ENCODE results near the gene PCTP. TPM values are rescaled to one million over a fixed set of nuclear protein-coding genes. Genes with fewer than 3 reads are reported as not detected.

The PCTP gene
- total and polyA plus RNA-seq, 4 donors: 4.9 to 16.9 (median 10.0) TPM

DNA sequence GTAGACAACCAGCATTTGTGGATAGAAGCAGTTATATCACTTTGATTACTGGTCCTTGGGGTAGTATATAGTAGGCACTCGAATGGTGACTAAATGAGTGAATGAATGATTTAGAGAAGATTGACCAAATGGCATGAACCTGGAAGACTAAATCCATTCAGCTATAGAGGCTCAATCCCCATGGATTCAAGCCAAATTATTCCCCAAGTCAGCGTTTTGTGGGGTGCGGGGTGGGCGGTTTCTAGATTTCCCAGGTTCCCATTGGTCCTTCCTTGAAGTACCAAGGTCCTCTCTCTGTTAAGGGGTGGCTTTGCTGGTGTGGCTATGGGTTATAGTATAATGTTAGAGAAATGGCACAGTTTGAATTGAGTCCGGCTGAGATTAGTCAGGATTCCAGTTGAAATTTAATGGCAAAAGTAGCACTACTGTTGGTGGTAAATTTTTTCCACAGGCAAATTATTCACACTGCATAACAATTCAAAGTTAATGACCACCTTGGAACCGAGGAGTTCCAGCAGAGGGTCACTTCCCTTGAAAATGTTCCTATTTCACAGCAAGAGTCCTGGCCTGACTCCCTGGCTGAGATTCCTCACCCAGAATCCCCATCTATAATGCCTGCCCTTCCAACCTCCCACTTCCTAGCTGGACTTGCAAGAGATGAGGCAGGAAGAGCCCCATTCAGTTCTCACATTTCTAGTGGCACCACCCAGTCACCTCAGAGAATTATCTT lies 27.7 kb downstream of the PCTP start:
- intact Hi-C loops (cut with DNase I): no loop called here

GRCh38 chr17:55783684-55784245 lies 32.9 kb downstream of the PCTP start:
- ATAC-seq (ENCODE audit: low FRiP score) (peak; percentile 86), DNase-seq (peak; percentile 71 to 80)
- Histone ChIP-seq H3K27ac (ENCODE audit: low read depth in 1 of 2, low read length in 2 of 2) (no peak overlapping the region), H3K9me3 (ENCODE audit: control insufficient read depth, low read length) (no peaks in the 10 kb centered on the region), H3K27me3 (ENCODE audit: control insufficient read depth in 1 of 2, insufficient read depth in 2 of 2, low read length in 1 of 2) (no peaks in the 10 kb centered on the region), H3K4me3 (ENCODE audit: low read length in 2 of 2) (no peak overlapping the region), H3K4me1 (ENCODE audit: control insufficient read depth in 1 of 2, insufficient read depth in 2 of 2, low read length in 2 of 2) (no peaks in the 10 kb centered on the region), H3K36me3 (ENCODE audit: control insufficient read depth in 1 of 2, insufficient read depth in 2 of 2, low read length in 1 of 2) (no peaks in the 10 kb centered on the region)
- intact Hi-C loops (cut with DNase I): no loop called here
- WGBS, 2 donors: 80 to 86% methylated on average over 16 of the region's 16 CpGs

More for the DNA sequence above, 27.7 kb downstream of the PCTP start:
- Histone ChIP-seq H3K4me3 (ENCODE audit: low read length in 2 of 2) (no peak overlapping the region), H3K4me1 (ENCODE audit: control insufficient read depth in 1 of 2, insufficient read depth in 2 of 2, low read length in 2 of 2) (no peaks in the 10 kb centered on the region), H3K36me3 (ENCODE audit: control insufficient read depth in 1 of 2, insufficient read depth in 2 of 2, low read length in 1 of 2) (peaks cover 2 to 8% of the 10 kb centered on the region in 2 donors), H3K9me3 (ENCODE audit: control insufficient read depth, low read length) (no peaks in the 10 kb centered on the region), H3K27me3 (ENCODE audit: control insufficient read depth in 1 of 2, insufficient read depth in 2 of 2, low read length in 1 of 2) (no peaks in the 10 kb centered on the region), H3K27ac (ENCODE audit: low read depth in 1 of 2, low read length in 2 of 2) (no peak overlapping the region)
- DNase-seq (no peak), ATAC-seq (ENCODE audit: low FRiP score) (no peak)
- WGBS, 2 donors: 92 to 93% methylated on average over 6 of the region's 6 CpGs

GRCh38 chr17:55784666-55785065 lies 33.8 kb downstream of the PCTP start:
- Histone ChIP-seq H3K36me3 (ENCODE audit: control insufficient read depth in 1 of 2, insufficient read depth in 2 of 2, low read length in 1 of 2) (no peaks in the 10 kb centered on the region), H3K4me1 (ENCODE audit: control insufficient read depth in 1 of 2, insufficient read depth in 2 of 2, low read length in 2 of 2) (no peaks in the 10 kb centered on the region), H3K4me3 (ENCODE audit: low read length in 2 of 2) (no peak overlapping the region), H3K27me3 (ENCODE audit: control insufficient read depth in 1 of 2, insufficient read depth in 2 of 2, low read length in 1 of 2) (no peaks in the 10 kb centered on the region), H3K9me3 (ENCODE audit: control insufficient read depth, low read length) (no peaks in the 10 kb centered on the region), H3K27ac (ENCODE audit: low read depth in 1 of 2, low read length in 2 of 2) (no peak overlapping the region)
- intact Hi-C loops (cut with DNase I): no loop called here
- 57 to 80% methylated on average over 2 of the region's 2 CpGs for WGBS, 2 donors
- DNase-seq (no peak), ATAC-seq (ENCODE audit: low FRiP score) (no peak)

GRCh38 chr17:55785181-55785580 lies 34.3 kb downstream of the PCTP start:
- peak; percentile 28 for ATAC-seq (ENCODE audit: low FRiP score)
- Histone ChIP-seq H3K4me1 (ENCODE audit: control insufficient read depth in 1 of 2, insufficient read depth in 2 of 2, low read length in 2 of 2) (no peaks in the 10 kb centered on the region), H3K36me3 (ENCODE audit: control insufficient read depth in 1 of 2, insufficient read depth in 2 of 2, low read length in 1 of 2) (no peaks in the 10 kb centered on the region), H3K9me3 (ENCODE audit: control insufficient read depth, low read length) (no peaks in the 10 kb centered on the region), H3K4me3 (ENCODE audit: low read length in 2 of 2) (no peak overlapping the region), H3K27me3 (ENCODE audit: control insufficient read depth in 1 of 2, insufficient read depth in 2 of 2, low read length in 1 of 2) (no peaks in the 10 kb centered on the region), H3K27ac (ENCODE audit: low read depth in 1 of 2, low read length in 2 of 2) (no peak overlapping the region)
- WGBS, 2 donors: 54 to 64% methylated on average over 1 of the region's 1 CpG
- intact Hi-C loops (cut with DNase I): no loop called here
- no peak for DNase-seq

DNA sequence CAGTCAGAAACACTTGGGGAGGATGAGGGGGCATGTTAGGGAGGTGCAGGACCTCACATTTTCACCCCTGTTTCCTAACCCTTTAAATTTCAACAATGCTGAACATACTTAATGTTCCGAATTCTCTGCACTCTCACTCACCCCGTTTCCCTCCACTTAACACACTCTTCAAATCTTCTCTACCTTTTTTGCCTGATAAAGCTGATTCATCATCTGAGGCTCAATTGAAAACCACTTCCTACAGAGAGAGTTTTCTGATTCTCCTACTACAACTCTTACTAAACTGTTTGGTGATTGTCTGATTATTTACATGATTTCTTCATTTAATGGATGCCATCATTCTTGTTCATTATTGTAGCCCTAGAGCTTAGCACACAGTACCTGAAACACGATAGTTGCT lies 42.4 kb downstream of the PCTP start:
- intact Hi-C loops (cut with DNase I): no loop called here
- Histone ChIP-seq H3K4me3 (ENCODE audit: low read length in 2 of 2) (no peak overlapping the region), H3K4me1 (ENCODE audit: control insufficient read depth in 1 of 2, insufficient read depth in 2 of 2, low read length in 2 of 2) (no peaks in the 10 kb centered on the region), H3K27ac (ENCODE audit: low read depth in 1 of 2, low read length in 2 of 2) (no peak overlapping the region), H3K9me3 (ENCODE audit: control insufficient read depth, low read length) (no peaks in the 10 kb centered on the region), H3K27me3 (ENCODE audit: control insufficient read depth in 1 of 2, insufficient read depth in 2 of 2, low read length in 1 of 2) (no peaks in the 10 kb centered on the region), H3K36me3 (ENCODE audit: control insufficient read depth in 1 of 2, insufficient read depth in 2 of 2, low read length in 1 of 2) (no peaks in the 10 kb centered on the region)
- DNase-seq (no peak), ATAC-seq (ENCODE audit: low FRiP score) (no peak)
- 85 to 87% methylated on average over 3 of the region's 3 CpGs for WGBS, 2 donors

- Histone ChIP-seq H3K36me3 (ENCODE audit: control insufficient read depth in 1 of 2, insufficient read depth in 2 of 2, low read length in 1 of 2) (no peaks in the 10 kb centered on the region), H3K27me3 (ENCODE audit: control insufficient read depth in 1 of 2, insufficient read depth in 2 of 2, low read length in 1 of 2) (no peaks in the 10 kb centered on the region), H3K4me1 (ENCODE audit: control insufficient read depth in 1 of 2, insufficient read depth in 2 of 2, low read length in 2 of 2) (no peaks in the 10 kb centered on the region), H3K9me3 (ENCODE audit: control insufficient read depth, low read length) (no peaks in the 10 kb centered on the region), H3K27ac (ENCODE audit: low read depth in 1 of 2, low read length in 2 of 2) (no peak overlapping the region), H3K4me3 (ENCODE audit: low read length in 2 of 2) (no peak overlapping the region)
- ATAC-seq (ENCODE audit: low FRiP score) (no peak), DNase-seq (no peak)
- intact Hi-C loops (cut with DNase I): no loop called here
- WGBS, 2 donors: 11 to 23% methylated on average over 6 of the region's 6 CpGs
Observed at GRCh38 chr17:55794725-55795482, 44.1 kb downstream of the PCTP start.

GRCh38 chr17:55806745-55807495 lies 56.1 kb downstream of the PCTP start:
- no peak for ATAC-seq (ENCODE audit: low FRiP score)

GRCh38 chr17:55811536-55811935 lies 60.7 kb downstream of the PCTP start:
- no peaks in the 10 kb centered on the region for H3K9me3 ChIP-seq (ENCODE audit: control insufficient read depth, low read length)
- DNase-seq (peak in 1 of 2 donors; percentile 38), ATAC-seq (ENCODE audit: low FRiP score) (peak; percentile 54)
- no peaks in the 10 kb centered on the region for H3K27me3 ChIP-seq (ENCODE audit: control insufficient read depth in 1 of 2, insufficient read depth in 2 of 2, low read length in 1 of 2)
- intact Hi-C loops (cut with DNase I): no loop called here
- no peak overlapping the region for H3K4me3 ChIP-seq (ENCODE audit: low read length in 2 of 2)
- H3K36me3 ChIP-seq (ENCODE audit: control insufficient read depth in 1 of 2, insufficient read depth in 2 of 2, low read length in 1 of 2): no peaks in the 10 kb centered on the region
- H3K4me1 ChIP-seq (ENCODE audit: control insufficient read depth in 1 of 2, insufficient read depth in 2 of 2, low read length in 2 of 2): no peaks in the 10 kb centered on the region
- H3K27ac ChIP-seq (ENCODE audit: low read depth in 1 of 2, low read length in 2 of 2): no peak overlapping the region
- 37 to 44% methylated on average over 4 of the region's 4 CpGs for WGBS, 2 donors

More at GRCh38 chr17:55806745-55807495, 56.1 kb downstream of the PCTP start:
- DNase-seq: no peak
- H3K27me3 ChIP-seq (ENCODE audit: control insufficient read depth in 1 of 2, insufficient read depth in 2 of 2, low read length in 1 of 2): no peaks in the 10 kb centered on the region
- no peak overlapping the region for H3K27ac ChIP-seq (ENCODE audit: low read depth in 1 of 2, low read length in 2 of 2)
- H3K36me3 ChIP-seq (ENCODE audit: control insufficient read depth in 1 of 2, insufficient read depth in 2 of 2, low read length in 1 of 2): no peaks in the 10 kb centered on the region
- no peaks in the 10 kb centered on the region for H3K9me3 ChIP-seq (ENCODE audit: control insufficient read depth, low read length)
- H3K4me1 ChIP-seq (ENCODE audit: control insufficient read depth in 1 of 2, insufficient read depth in 2 of 2, low read length in 2 of 2): no peaks in the 10 kb centered on the region
- intact Hi-C loops (cut with DNase I): no loop called here
- WGBS, 2 donors: 85 to 89% methylated on average over 2 of the region's 2 CpGs
- H3K4me3 ChIP-seq (ENCODE audit: low read length in 2 of 2): no peak overlapping the region

Data from aorta (tissue), 5 donors.